Heart right ventricle (tissue), 16 donors: ENCODE results near the gene RCN2. TPM values are rescaled to one million over a fixed set of nuclear protein-coding genes. Genes with fewer than 3 reads are reported as not detected.
"Not testable (repeated sequence)": the region's sequence is repeated elsewhere in the genome, so short reads cannot be mapped to it uniquely, and the experiment has no call there.

Source experiments
- ATAC-seq, 8 donors: fragments of 200-7000 bp; cut with Tn5 transposase; one replicate each; pipeline ENCODE4 v1.9.1; 2020; ENCODE audit warnings: mild to moderate bottlenecking in 8 of 8, moderate library complexity in 8 of 8, moderate number of reproducible peaks in 1 of 8
- DNase-seq, 2 donors: peaks; one replicate each; pipeline ENCODE4 v3.0.0-alpha.2; 2020
- H3K27ac ChIP-seq, 10 donors: fragments of 200-600 bp; sonication (generic) in 2 of 10; one replicate each; pipeline versions ENCODE4 v1.5.0 to v1.8.0; 2020 to 2022; ENCODE audit warnings: mild to moderate bottlenecking in 3 of 10
- H3K27me3 ChIP-seq, 7 donors: fragments of 200-600 bp; one replicate each; pipeline ENCODE4 v1.8.0; 2021 to 2022; ENCODE audit warnings: mild to moderate bottlenecking in 2 of 7
- H3K36me3 ChIP-seq, 9 donors: fragments of 200-600 bp; sonication (generic) in 1 of 9; one replicate each; pipeline versions ENCODE4 v1.5.0 to v1.8.0; 2020 to 2022; ENCODE audit warnings: mild to moderate bottlenecking in 2 of 9
- H3K4me1 ChIP-seq, 9 donors: fragments of 200-600 bp; sonication (generic) in 1 of 9; one replicate each; pipeline versions ENCODE4 v1.5.0 to v1.8.0; 2020 to 2022; ENCODE audit warnings: mild to moderate bottlenecking in 4 of 9
- H3K4me3 ChIP-seq, 10 donors: fragments of 200-600 bp; sonication (generic) in 2 of 10; one replicate each; pipeline versions ENCODE4 v1.5.0 to v1.8.0; 2020 to 2022; ENCODE audit warnings: mild to moderate bottlenecking in 7 of 10, moderate library complexity in 2 of 10
- H3K9me3 ChIP-seq, 11 donors: fragments of 200-600 bp in 10 of 11; sonication (generic) in 2 of 11; one replicate each; pipeline versions ENCODE4 v1.5.0 to v1.8.0; 2013 to 2022; ENCODE audit warnings: mild to moderate bottlenecking in 2 of 11, control low read depth in 1 of 11, moderate library complexity in 1 of 11
- WGBS, 2 donors: extraction: QIAGEN DNeasy Blood & Tissue Kit; methylation state at CpG; one replicate each; pipeline ENCODE4 v1.1.7; 2013; ENCODE audit warnings: inconsistent platforms in 1 of 2; 5-methylcytosine and 5-hydroxymethylcytosine counted together
- intact Hi-C, 10 donors: fragments of 100-400 bp; cut with DNase I; formaldehyde crosslinking; loops; one replicate each; pipeline versions ENCODE4 v1.11.1 to v1.14.2; 2022
- polyA plus RNA-seq, 2 donors: library from polyadenylated mRNA; stranded (reverse); fragments of 200-250 nt; gene quantifications; one replicate each; pipeline ENCODE4 v1.2.3, GENCODE V29; 2013
- total RNA-seq, 10 donors: library from RNA; stranded (reverse); fragmentation: NEBNext Ultra II Directional in 3 of 10; extraction: Animal tissue kit (Norgen Biotek cat#: 25700) in 3 of 10; gene quantifications; one replicate each; pipeline versions ENCODE4 v1.2.1 to v1.2.4, GENCODE V29; 2021 to 2023
- TF ChIP-seq, protein P1 (sequence below), 9 donors: fragments of 200-600 bp; sonication (generic) in 2 of 9; IDR thresholded peaks; one replicate each; pipeline versions ENCODE4 v1.5.0 to v1.8.0; 2021 to 2022; ENCODE audit warnings: antibody characterized with exemption in 9 of 9, mild to moderate bottlenecking in 5 of 9, moderate library complexity in 1 of 9
- donor health status: Arrhythmogenic right ventricular cardiomyopathy.
- donor health status: ischemic (EF 13 %, LVEDD 7.1; RV severe dilation, severe dysfunction).
- donor health status: healthy with polysubstance abuse.
- donor health status: DM: no; HTN: yes; CAD: no.
- donor health status: DM: no; HTN: no; CAD: no.
- donor health status: ischemic (EF 25% LVEDD 6.9; RV normal size, moderate dysfunction).
- donor health status: ischemic (EF 25% LVEDD 5.7; RV mildly dilated, moderate dysfunction).
- donor health status: healthy.
- donor health status: DM: yes; HTN: yes; CAD: no.
- donor health status: Ischemic cardiomyopathy.
- donor health status: ischemic (EF 35%, LVEDD 5.7; RV mildly dilated, moderate dysfunction).
- donor health status: nonischemic (EF 11% LVEDD 7.7; RV severe dilation, severe dysfunction).
- donor health status: DM: yes; HTN: yes; CAD: no.
- donor health status: PGD.
- donor health status: ischemic (EF 29% LVEDD 5.4; RV normal size, mild dysfunction).
- donor health status: nonischemic (EF 23%, LVEDD 6.1; RV moderate dilation, normal function).

The RCN2 gene
- total and polyA plus RNA-seq, 12 donors: 14.7 to 31.3 (median 27.5) TPM

DNA sequence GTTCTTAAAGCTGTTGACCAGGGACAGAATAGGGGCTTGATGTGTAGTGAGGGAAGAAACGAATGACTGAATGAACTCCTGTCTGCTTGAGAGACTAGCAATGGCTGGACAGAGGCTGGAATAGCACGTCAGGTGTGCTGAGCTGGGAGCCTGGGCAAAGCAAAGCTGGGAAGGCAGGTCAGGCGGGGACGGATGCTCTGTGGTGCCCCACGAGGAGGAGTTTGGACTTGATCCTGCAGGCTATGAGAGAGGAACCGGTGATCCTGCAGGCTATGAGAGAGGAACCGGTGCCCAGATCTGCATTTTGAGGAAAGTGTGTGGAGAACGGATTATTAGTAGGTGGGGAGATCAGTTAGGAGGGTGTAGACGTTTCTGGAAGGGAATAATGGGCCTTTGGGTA lies 32.0 kb downstream of the RCN2 start:
- TF ChIP-seq, protein P1, sequence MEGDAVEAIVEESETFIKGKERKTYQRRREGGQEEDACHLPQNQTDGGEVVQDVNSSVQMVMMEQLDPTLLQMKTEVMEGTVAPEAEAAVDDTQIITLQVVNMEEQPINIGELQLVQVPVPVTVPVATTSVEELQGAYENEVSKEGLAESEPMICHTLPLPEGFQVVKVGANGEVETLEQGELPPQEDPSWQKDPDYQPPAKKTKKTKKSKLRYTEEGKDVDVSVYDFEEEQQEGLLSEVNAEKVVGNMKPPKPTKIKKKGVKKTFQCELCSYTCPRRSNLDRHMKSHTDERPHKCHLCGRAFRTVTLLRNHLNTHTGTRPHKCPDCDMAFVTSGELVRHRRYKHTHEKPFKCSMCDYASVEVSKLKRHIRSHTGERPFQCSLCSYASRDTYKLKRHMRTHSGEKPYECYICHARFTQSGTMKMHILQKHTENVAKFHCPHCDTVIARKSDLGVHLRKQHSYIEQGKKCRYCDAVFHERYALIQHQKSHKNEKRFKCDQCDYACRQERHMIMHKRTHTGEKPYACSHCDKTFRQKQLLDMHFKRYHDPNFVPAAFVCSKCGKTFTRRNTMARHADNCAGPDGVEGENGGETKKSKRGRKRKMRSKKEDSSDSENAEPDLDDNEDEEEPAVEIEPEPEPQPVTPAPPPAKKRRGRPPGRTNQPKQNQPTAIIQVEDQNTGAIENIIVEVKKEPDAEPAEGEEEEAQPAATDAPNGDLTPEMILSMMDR (IDR thresholded peaks at IDR 0.05): no peak
- peaks cover 0 to 52% (median 30%) of the 10 kb centered on the region in 9 donors for H3K4me1 ChIP-seq
- H3K36me3 ChIP-seq: no peaks in the 10 kb centered on the region
- H3K4me3 ChIP-seq: no peak overlapping the region
- DNase-seq: no peak
- peak overlapping the region in 2 of 10 donors; percentile 13 to 36 for H3K27ac ChIP-seq
- H3K27me3 ChIP-seq: no peaks in the 10 kb centered on the region
- WGBS, 2 donors: 61 to 62% methylated on average over 9 of the region's 9 CpGs
- peak in 5 of 8 donors; percentile 14 to 67 (median 48) for ATAC-seq
- H3K9me3 ChIP-seq: no peaks in the 10 kb centered on the region
- intact Hi-C loops: loop anchor here in 1 of 10 donors (10.0 kb wide), 1 partner anchor 141 kb away; no protein-coding TSS in a partner anchor

DNA sequence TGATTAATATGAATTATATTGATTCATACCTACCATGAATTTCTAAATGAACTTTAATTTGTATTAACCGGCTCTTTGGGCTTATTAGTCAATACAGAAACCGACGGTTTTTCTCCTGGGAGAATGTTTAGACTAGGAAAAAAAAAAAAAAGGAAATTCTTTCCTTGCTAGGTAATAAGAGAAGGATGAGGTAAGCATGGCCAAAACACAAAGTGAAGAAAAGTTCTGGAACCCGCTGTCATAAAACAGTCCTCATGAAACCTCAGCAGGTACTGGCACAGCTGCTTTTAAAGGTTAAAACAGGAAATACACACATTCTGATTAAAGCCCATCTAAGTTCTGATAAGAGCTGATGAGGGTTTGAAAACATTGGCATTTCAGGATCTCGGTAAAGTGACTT lies 32.6 kb downstream of the RCN2 start:
- TF ChIP-seq, protein P1 (IDR thresholded peaks at IDR 0.05): no peak
- no peak for DNase-seq
- Histone ChIP-seq H3K9me3 (no peaks in the 10 kb centered on the region), H3K27ac (peak overlapping the region in 2 of 10 donors; percentile 13 to 36), H3K27me3 (no peaks in the 10 kb centered on the region), H3K4me3 (no peak overlapping the region), H3K4me1 (peaks cover 0 to 52% (median 30%) of the 10 kb centered on the region in 9 donors), H3K36me3 (no peaks in the 10 kb centered on the region)
- 49 to 53% methylated on average over 5 of the region's 5 CpGs for WGBS, 2 donors
- intact Hi-C loops: loop anchor here in 1 of 10 donors (10.0 kb wide), 1 partner anchor 141 kb away; no protein-coding TSS in a partner anchor
- no peak for ATAC-seq

DNA sequence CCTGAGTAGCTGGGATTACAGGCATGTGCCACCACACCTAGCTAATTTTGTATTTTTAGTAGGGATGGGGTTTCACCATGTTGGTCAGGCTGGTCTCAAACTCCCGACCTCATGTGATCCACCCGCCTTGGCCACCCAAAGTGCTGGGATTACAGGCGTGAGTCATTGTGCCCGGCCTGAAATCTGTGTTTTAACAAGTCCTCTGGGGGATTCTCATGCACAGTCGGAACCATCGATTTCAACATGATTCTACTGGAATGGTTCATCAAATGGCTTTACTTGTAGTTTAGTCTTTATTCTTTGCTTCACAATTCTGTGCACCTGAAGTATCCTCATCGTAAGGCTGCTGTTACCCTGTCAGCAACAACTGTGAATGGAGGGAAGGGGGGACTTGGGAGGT lies 34.5 kb downstream of the RCN2 start:
- H3K27me3 ChIP-seq, H3K9me3 ChIP-seq, H3K27ac ChIP-seq, H3K4me3 ChIP-seq, ATAC-seq, H3K36me3 ChIP-seq, DNase-seq: not testable (repeated sequence)
- intact Hi-C loops: loop anchor here in 1 of 10 donors (10.0 kb wide), 1 partner anchor 139 kb away; no protein-coding TSS in a partner anchor
- peaks cover 0 to 49% (median 28%) of the 10 kb centered on the region in 9 donors for H3K4me1 ChIP-seq
- WGBS, 2 donors: 80 to 85% methylated on average over 7 of the region's 7 CpGs

DNA sequence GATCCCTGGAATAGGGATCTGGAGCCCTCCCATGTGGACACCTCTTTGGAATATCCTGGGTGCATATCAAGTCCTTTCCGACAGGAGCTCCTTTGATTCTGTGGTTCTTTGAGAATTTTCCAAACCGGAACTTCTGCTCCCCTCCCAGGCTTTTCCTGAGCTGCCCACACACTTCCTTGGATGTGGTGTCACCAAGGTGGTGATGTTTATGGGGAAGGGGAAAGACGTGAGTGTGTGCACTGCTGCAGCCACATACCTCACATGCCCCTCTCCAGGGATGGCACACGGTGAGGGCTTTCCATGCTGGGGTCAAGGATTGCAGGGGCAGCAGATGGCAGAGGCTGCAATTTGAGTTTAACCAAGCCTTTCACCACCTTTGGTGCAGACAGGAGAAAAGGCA lies 35.5 kb downstream of the RCN2 start:
- intact Hi-C loops: loop anchor here in 1 of 10 donors (10.0 kb wide), 1 partner anchor 138 kb away; no protein-coding TSS in a partner anchor
- ATAC-seq (peak in 3 of 8 donors; percentile 48 to 66 (median 57)), DNase-seq (no peak)
- Histone ChIP-seq H3K36me3 (no peaks in the 10 kb centered on the region), H3K4me1 (peaks cover 0 to 41% (median 21%) of the 10 kb centered on the region in 9 donors), H3K9me3 (no peaks in the 10 kb centered on the region), H3K27ac (peak overlapping the region in 3 of 10 donors; percentile 27 to 32 (median 31)), H3K4me3 (no peak overlapping the region), H3K27me3 (no peaks in the 10 kb centered on the region)
- WGBS, 2 donors: 33 to 45% methylated on average over 4 of the region's 4 CpGs
- TF ChIP-seq, protein P1 (IDR thresholded peaks at IDR 0.05): no peak

DNA sequence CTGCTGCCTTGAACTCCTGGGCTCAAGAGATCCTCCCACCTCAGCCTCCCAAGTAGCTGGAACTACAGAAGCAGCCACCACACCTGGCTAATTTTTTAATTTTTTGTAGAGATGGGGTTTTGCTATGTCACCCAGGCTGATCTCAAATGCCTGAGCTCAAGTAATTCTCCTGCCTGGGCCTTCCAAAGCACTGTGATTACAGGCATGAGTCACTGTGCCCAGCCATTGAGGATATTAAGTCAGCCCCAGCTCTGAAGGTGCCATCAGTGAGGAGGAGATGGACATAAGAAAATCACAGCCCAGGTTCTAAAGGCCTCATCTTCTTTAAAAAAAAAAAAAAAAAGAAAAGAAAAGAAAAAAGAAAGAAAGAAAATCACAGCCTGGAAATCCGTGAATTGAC lies 36.8 kb downstream of the RCN2 start:
- 96 to 98% methylated on average over 1 of the region's 1 CpG for WGBS, 2 donors
- no peaks in the 10 kb centered on the region for H3K36me3 ChIP-seq
- H3K4me3 ChIP-seq: no peak overlapping the region
- H3K9me3 ChIP-seq: no peaks in the 10 kb centered on the region
- TF ChIP-seq, protein P1 (IDR thresholded peaks at IDR 0.05): no peak
- DNase-seq (no peak), ATAC-seq (no peak)
- intact Hi-C loops: loop anchor here in 1 of 10 donors (10.0 kb wide), 1 partner anchor 136 kb away; no protein-coding TSS in a partner anchor
- peaks cover 2 to 43% (median 29%) of the 10 kb centered on the region in 9 donors for H3K4me1 ChIP-seq
- no peaks in the 10 kb centered on the region for H3K27me3 ChIP-seq
- no peak overlapping the region for H3K27ac ChIP-seq
